HUES48 (cell line): ENCODE data around the gene CD2AP.
"Not testable (repeated sequence)": the region's sequence is repeated elsewhere in the genome, so short reads cannot be mapped to it uniquely, and the experiment has no call there.

ENCODE experiments used
- H3K27ac ChIP-seq: one replicate; pipeline ENCODE4 v1.7.0; 2013; ENCODE audit warnings: low read depth, low read length, inconsistent platforms
- H3K27me3 ChIP-seq: 2 replicates; pipeline ENCODE4 v1.6.1; 2013; ENCODE audit warnings: mild to moderate bottlenecking, low read length; ENCODE audit not compliant: control insufficient read depth, insufficient read depth
- H3K36me3 ChIP-seq: 2 replicates; pipeline ENCODE4 v1.6.1; 2013; ENCODE audit warnings: low read length; ENCODE audit not compliant: control insufficient read depth, insufficient read depth
- H3K4me1 ChIP-seq: 2 replicates; pipeline ENCODE4 v1.6.1; 2013; ENCODE audit warnings: mild to moderate bottlenecking, low read length; ENCODE audit not compliant: control insufficient read depth, insufficient read depth
- H3K4me3 ChIP-seq: 2 replicates; pipeline ENCODE4 v1.5.1; 2013; ENCODE audit warnings: mild to moderate bottlenecking, low read depth, low read length
- H3K9ac ChIP-seq: 2 replicates; pipeline ENCODE4 v1.6.1; 2013; ENCODE audit warnings: mild to moderate bottlenecking, low read depth, low read length, moderate library complexity
- H3K9me3 ChIP-seq: 2 replicates; pipeline ENCODE4 v1.6.1; 2013; ENCODE audit warnings: low read length; ENCODE audit not compliant: control insufficient read depth, insufficient read depth

The CD2AP gene

DNA sequence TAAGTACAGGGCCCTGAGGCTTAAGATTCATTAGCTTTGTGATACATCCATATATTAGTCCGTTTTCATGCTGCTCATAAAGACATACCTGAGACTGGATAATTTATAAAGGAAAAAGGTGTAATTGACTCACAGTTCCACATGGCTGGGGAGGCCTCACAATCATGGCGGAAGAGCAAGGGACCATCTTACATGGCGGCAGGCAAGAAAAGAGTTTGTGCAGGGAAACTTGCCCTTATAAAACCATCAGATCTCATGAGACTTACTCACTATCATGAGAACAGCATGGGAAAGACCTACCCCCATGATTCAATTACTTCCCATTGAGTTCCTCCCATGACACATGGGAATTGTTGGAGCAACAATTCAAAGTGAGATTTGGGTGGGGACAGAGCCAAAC lies 32.6 kb upstream of the CD2AP start:
- H3K9me3 ChIP-seq, H3K9ac ChIP-seq, H3K27me3 ChIP-seq, H3K27ac ChIP-seq, H3K36me3 ChIP-seq, H3K4me1 ChIP-seq, H3K4me3 ChIP-seq: not testable (repeated sequence)

DNA sequence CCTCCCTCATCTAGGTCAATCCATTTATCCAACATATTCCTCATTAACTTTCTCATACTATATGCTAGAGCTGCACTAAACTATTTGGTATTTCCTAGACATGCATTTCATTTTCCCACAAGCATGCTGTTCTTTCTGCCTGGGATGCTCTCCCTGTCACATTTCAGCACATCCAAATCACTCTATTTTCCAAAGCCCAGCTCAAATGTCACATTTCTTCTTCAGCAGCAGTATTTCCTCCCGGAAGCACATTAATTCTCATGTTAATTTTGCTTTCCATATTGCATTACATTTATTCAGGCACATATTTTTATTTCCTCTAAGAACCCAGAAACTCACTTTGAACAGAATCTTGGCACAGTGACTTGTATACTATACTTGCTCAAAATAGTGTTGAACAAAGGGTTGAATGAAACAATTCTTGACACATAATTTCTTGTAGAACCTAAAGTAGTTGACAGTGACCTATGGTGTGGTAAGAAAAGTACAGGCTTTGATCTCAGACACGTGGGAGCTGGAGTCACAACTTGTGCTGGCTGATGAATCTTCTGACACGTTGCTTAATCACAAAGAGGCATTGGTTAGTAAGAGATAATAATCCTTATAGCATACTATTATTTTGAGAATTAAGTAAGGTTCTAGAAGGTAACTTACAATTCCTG lies 30.8 kb upstream of the CD2AP start:
- Histone ChIP-seq H3K9me3 (peaks cover 3% of the 10 kb centered on the region; the same call in 1 of the 2 replicates), H3K4me1 (no peaks in the 10 kb centered on the region), H3K27ac (no peak overlapping the region), H3K4me3 (no peak overlapping the region), H3K9ac (no peak overlapping the region), H3K36me3 (no peaks in the 10 kb centered on the region), H3K27me3 (no peaks in the 10 kb centered on the region)

DNA sequence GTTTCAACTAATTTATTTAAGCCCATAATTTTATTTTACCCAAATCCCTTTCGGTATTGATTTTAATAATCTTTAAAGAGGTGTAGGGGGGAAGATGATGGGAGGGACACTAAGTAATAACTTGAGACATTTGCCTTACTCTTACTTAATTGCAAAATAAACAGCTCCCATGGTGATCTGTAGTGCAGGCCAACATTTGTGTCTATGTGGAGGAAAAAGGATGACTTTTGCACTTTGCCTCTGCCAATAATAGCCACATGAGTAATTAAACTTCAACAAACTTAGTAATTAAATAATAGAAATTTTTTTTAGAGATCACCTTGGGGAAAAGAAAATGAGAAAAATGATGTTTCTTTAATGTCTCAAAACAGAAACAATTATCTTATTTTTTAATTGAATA lies 29.9 kb upstream of the CD2AP start:
- no peak overlapping the region for H3K9ac ChIP-seq

DNA sequence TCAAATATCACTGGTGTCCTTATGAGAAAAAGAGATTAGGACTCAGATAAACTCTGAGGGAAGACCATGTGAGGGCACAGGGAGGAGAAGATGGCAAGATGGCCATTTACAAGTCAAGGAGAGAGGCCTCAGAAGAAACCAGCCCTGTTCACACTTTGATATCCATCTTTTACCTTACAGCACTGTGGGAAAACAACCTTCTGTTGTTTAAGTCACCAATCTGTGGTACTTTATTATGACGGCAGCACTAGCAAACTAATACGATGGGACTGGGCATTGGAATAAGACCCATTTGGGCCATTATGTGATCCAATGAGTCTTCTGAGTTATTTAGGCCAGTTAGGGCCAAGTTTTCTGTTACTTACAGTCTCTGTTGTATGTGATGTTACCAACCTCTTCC lies 26.4 kb upstream of the CD2AP start:
- no peaks in the 10 kb centered on the region for H3K27me3 ChIP-seq
- H3K36me3 ChIP-seq, result no peaks in the 10 kb centered on the region
- no peaks in the 10 kb centered on the region for H3K9me3 ChIP-seq
- no peak overlapping the region for H3K27ac ChIP-seq
- H3K4me1 ChIP-seq, result no peaks in the 10 kb centered on the region
- H3K9ac ChIP-seq, result no peak overlapping the region
- H3K4me3 ChIP-seq, result no peak overlapping the region

More for the DNA sequence above, 29.9 kb upstream of the CD2AP start:
- no peaks in the 10 kb centered on the region for H3K36me3 ChIP-seq
- H3K27me3 ChIP-seq, result no peaks in the 10 kb centered on the region
- no peaks in the 10 kb centered on the region; the same call in 1 of the 2 replicates for H3K9me3 ChIP-seq
- H3K4me1 ChIP-seq, result no peaks in the 10 kb centered on the region
- no peak overlapping the region for H3K27ac ChIP-seq
- no peak overlapping the region for H3K4me3 ChIP-seq

DNA sequence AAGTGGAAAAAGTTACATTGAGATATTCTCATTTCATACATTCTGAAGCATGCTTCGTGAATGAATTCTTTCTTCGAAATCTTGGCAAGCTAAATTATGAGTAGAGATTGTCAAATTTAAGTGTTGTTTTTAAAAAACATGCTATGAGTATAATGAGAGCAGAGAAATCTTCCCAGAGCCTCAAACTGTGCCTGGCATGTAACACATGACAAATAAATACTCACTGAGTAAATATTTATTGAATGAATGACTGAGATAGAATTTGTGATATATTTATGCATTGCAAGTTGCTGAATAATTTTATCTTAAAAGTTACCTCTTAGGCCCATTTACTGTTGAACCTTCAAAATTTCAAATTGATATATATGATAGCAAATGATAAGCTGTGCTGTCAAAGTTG lies 24.7 kb upstream of the CD2AP start:
- no peaks in the 10 kb centered on the region for H3K4me1 ChIP-seq
- H3K4me3 ChIP-seq, result no peak overlapping the region
- no peaks in the 10 kb centered on the region for H3K9me3 ChIP-seq
- H3K27ac ChIP-seq, result no peak overlapping the region
- H3K27me3 ChIP-seq, result no peaks in the 10 kb centered on the region
- H3K9ac ChIP-seq, result no peak overlapping the region
- no peaks in the 10 kb centered on the region for H3K36me3 ChIP-seq

DNA sequence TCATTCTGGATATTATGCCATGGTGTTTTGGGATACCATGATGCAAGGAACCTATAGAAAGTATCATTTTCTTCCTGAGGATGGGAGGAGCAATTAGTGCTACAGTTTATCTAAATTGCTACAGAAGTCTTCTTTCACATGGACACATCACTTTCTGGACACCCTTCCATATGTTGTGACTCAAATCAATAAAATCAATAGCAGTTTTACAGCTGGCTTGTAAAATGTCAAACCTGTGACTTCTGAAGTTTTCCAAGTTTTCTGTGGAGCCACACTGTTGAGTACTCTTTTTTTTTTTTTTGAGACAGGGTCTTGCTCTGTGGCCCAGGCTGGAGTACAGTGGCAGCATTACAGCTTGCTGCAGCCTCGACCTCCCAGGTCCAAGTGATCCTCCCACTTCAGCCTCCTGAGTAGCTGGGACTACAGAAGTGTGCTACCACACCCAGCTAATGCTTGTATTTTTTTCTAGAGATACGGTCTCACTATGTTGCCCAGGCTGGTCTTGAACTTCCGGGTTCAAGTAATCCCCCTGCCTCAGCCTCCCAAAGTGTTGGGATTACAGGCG lies 24.1 kb upstream of the CD2AP start:
- no peak overlapping the region for H3K4me3 ChIP-seq

DNA sequence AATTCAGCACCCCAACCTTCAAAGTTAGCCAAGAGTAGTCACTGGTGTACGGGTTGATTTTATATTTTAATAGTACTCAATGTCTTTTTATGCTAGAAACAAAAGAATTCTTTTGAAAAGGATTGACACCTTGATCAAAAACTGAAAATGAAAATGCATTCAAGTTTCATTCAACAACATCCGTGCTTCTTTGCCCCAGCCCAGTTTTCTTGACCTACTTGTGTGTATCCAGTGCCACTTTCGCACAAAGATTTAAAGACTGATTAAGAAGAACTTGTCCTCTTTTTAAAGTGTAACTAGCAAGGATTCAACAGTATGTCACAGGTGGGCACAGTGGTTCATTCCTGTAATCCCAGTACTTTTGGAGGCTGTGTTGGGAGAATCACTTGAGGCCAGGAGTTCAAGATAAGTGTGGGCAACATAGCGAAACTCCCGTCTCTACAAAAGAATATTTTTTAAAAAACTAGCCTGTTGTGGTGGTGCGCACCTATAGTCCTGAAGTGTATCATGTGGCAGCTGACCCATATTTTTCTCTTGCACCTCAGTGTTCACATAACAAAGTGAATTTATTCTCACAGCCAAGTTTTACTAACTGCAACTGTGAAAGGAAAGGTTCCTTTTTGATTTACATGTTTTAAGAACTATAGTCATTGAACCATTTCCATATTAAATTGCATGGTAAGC lies 22.7 kb upstream of the CD2AP start:
- Histone ChIP-seq H3K27ac (no peak overlapping the region), H3K4me3 (no peak overlapping the region), H3K36me3 (no peaks in the 10 kb centered on the region), H3K27me3 (no peaks in the 10 kb centered on the region), H3K9ac (no peak overlapping the region), H3K9me3 (no peaks in the 10 kb centered on the region), H3K4me1 (no peaks in the 10 kb centered on the region)

More for the DNA sequence above, 24.1 kb upstream of the CD2AP start:
- Histone ChIP-seq H3K9ac (no peak overlapping the region), H3K27me3 (no peaks in the 10 kb centered on the region), H3K4me1 (no peaks in the 10 kb centered on the region), H3K9me3 (no peaks in the 10 kb centered on the region), H3K27ac (no peak overlapping the region), H3K36me3 (no peaks in the 10 kb centered on the region)

DNA sequence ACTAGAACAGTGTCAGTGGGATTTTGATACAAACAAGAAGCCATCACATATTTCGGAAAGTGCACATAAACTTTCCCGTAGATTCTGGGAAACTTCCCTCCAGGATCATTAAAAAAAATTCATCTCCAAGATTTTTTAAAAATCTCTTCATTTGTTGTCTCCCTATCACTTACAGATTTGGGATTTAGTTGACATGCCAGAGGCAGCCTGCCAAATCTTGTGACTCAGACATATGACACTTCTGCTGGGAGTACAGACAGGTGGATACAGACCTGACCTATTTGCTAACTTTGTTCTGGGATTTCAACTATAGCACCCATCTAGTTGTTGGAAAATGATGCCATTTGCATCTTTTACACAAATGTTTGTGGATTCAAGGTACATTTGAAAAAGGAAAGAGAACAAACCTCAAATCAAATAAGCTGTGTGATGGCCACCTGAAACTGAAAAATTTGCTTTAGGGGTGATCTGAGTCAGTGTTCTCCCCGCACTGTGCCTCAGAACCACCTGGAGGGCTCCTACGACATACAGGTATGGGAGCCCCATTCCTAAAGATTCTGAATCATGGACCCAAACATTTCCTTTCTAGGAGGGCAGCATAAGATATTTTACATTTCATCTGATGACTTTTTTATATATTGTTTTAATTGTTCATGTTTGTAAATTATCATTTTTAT lies 21.9 kb upstream of the CD2AP start:
- H3K27me3 ChIP-seq, result no peaks in the 10 kb centered on the region
- H3K36me3 ChIP-seq, result no peaks in the 10 kb centered on the region
- no peaks in the 10 kb centered on the region for H3K9me3 ChIP-seq
- no peaks in the 10 kb centered on the region for H3K4me1 ChIP-seq
- H3K4me3 ChIP-seq, result no peak overlapping the region
- H3K9ac ChIP-seq, result no peak overlapping the region
- no peak overlapping the region for H3K27ac ChIP-seq

DNA sequence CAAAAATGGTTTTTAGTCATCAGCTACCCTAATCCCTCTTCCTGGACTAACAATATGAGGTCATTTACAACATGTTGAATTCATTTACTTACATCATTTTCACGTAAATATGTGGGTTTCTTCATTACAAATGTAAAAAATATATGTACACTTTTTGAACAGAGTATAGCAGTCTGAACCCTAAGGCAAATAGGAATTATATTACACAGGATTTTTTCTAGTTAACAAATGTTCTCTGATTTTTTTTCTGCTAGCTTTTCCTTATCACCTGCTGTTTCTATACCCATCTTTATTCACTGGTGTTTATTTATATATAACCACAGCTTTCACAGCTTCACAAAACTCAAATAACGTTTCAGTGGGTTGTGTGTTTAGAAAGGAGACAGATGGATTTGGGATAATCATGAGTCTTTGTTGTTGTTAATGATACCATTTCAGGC lies 21.0 kb upstream of the CD2AP start:
- no peaks in the 10 kb centered on the region for H3K9me3 ChIP-seq
- H3K27me3 ChIP-seq, result no peaks in the 10 kb centered on the region
- H3K27ac ChIP-seq, result no peak overlapping the region
- no peak overlapping the region for H3K4me3 ChIP-seq
- no peaks in the 10 kb centered on the region for H3K36me3 ChIP-seq
- no peaks in the 10 kb centered on the region for H3K4me1 ChIP-seq
- H3K9ac ChIP-seq, result no peak overlapping the region

DNA sequence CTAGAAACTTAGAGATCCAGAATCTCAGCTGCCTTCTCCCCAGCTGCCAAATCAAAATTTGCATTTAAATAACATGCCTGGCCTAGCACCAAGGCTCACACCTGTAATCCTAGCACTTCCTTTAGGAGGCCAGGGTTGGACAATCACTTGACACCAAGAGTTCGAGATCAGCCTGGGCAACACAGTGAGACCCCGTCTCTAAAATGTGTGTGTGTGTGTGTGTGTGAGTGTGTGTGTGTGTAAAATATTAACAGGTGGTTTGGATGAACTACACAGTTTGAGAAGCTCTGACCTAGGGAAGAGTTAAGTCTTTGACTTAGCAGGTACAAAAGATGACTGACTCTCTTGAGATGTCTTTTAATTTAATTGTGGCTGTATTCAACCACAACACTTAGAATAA lies 20.2 kb upstream of the CD2AP start:
- Histone ChIP-seq H3K4me3 (no peak overlapping the region), H3K27me3 (no peaks in the 10 kb centered on the region), H3K27ac (no peak overlapping the region), H3K9me3 (no peaks in the 10 kb centered on the region), H3K4me1 (no peaks in the 10 kb centered on the region), H3K9ac (no peak overlapping the region), H3K36me3 (no peaks in the 10 kb centered on the region)

DNA sequence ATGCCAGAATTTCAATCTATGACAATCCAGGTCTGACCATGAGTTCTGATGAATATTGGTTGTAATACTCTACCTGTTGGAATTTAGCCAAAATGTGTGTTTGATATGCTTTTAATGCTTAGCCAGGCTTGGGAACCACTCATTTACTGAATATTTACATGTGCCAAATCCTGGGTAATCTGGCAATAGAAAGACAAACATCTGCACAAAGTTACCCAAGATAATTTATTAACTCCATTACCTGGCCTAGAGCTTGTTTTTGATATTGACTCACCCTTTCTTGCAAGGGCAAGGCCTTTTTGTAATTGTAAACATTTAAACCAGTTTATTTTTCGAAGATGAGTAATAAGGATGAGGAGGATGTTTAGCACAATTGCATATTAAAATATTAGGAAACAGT lies 13.5 kb upstream of the CD2AP start:
- no peaks in the 10 kb centered on the region for H3K36me3 ChIP-seq
- H3K27ac ChIP-seq, result no peak overlapping the region

More for the DNA sequence above, 13.5 kb upstream of the CD2AP start:
- H3K4me1 ChIP-seq, result no peaks in the 10 kb centered on the region
- H3K9ac ChIP-seq, result no peak overlapping the region
- H3K27me3 ChIP-seq, result no peaks in the 10 kb centered on the region
- no peak overlapping the region for H3K4me3 ChIP-seq
- H3K9me3 ChIP-seq, result no peaks in the 10 kb centered on the region
